HL-60 (cell line): ENCODE data around the gene PTPRR.

Experiments used
- DNase-seq, 2 experiments: peaks; one replicate each; pipeline ENCODE4 v3.0.0-alpha.2; 2010 to 2020; ENCODE audit warnings: low read depth in 1 of 2, low spot score in 1 of 2
- H3K27ac ChIP-seq: fragments of 250-450 bp; sonication (Bioruptor Pico); replicated peaks from 2 replicates; pipeline ENCODE4 v1.5.1; 2020; ENCODE audit warnings: mild to moderate bottlenecking, moderate library complexity
- H3K27me3 ChIP-seq: fragments of 250-450 bp; sonication (Bioruptor Pico); 2 replicates; pipeline ENCODE4 v1.5.1; 2021; ENCODE audit warnings: mild to moderate bottlenecking, moderate library complexity; ENCODE audit not compliant: insufficient read depth, poor library complexity, severe bottlenecking
- H3K4me3 ChIP-seq: replicated peaks from 2 replicates; pipeline ENCODE4 v1.5.1; 2011; ENCODE audit warnings: mild to moderate bottlenecking, control low read depth, low read length; ENCODE audit not compliant: insufficient read depth
- GABPA ChIP-seq: IDR thresholded peaks from 2 replicates; pipeline ENCODE4 v1.6.1; 2012; ENCODE audit warnings: low read depth
- POLR2AphosphoS5 ChIP-seq: IDR thresholded peaks from 2 replicates; pipeline ENCODE4 v1.6.1; 2012; ENCODE audit warnings: low read depth
- SPI1 ChIP-seq: IDR thresholded peaks from 2 replicates; pipeline ENCODE4 v1.6.1; 2012; ENCODE audit warnings: low read depth, mild to moderate bottlenecking, borderline replicate concordance
- TF ChIP-seq, protein P1 (sequence below): IDR thresholded peaks from 2 replicates; pipeline ENCODE4 v1.6.1; 2012; ENCODE audit warnings: low read depth; ENCODE audit not compliant: insufficient replicate concordance
- TF ChIP-seq, protein P2 (sequence below): IDR thresholded peaks from one replicate; pipeline ENCODE4 v1.5.1; 2011; ENCODE audit warnings: low read length, control low read depth, inconsistent platforms; ENCODE audit not compliant: insufficient read depth

Gene PTPRR

GRCh38 chr12:70706611-70707010, 213.9 kb downstream of the PTPRR start:
- H3K4me3 ChIP-seq = no peak overlapping the region
- no peak overlapping the region for H3K27ac ChIP-seq
- TF ChIP-seq, protein P1, sequence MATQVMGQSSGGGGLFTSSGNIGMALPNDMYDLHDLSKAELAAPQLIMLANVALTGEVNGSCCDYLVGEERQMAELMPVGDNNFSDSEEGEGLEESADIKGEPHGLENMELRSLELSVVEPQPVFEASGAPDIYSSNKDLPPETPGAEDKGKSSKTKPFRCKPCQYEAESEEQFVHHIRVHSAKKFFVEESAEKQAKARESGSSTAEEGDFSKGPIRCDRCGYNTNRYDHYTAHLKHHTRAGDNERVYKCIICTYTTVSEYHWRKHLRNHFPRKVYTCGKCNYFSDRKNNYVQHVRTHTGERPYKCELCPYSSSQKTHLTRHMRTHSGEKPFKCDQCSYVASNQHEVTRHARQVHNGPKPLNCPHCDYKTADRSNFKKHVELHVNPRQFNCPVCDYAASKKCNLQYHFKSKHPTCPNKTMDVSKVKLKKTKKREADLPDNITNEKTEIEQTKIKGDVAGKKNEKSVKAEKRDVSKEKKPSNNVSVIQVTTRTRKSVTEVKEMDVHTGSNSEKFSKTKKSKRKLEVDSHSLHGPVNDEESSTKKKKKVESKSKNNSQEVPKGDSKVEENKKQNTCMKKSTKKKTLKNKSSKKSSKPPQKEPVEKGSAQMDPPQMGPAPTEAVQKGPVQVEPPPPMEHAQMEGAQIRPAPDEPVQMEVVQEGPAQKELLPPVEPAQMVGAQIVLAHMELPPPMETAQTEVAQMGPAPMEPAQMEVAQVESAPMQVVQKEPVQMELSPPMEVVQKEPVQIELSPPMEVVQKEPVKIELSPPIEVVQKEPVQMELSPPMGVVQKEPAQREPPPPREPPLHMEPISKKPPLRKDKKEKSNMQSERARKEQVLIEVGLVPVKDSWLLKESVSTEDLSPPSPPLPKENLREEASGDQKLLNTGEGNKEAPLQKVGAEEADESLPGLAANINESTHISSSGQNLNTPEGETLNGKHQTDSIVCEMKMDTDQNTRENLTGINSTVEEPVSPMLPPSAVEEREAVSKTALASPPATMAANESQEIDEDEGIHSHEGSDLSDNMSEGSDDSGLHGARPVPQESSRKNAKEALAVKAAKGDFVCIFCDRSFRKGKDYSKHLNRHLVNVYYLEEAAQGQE = no peak
- TF ChIP-seq SPI1 = no peak
- TF ChIP-seq, protein P2, sequence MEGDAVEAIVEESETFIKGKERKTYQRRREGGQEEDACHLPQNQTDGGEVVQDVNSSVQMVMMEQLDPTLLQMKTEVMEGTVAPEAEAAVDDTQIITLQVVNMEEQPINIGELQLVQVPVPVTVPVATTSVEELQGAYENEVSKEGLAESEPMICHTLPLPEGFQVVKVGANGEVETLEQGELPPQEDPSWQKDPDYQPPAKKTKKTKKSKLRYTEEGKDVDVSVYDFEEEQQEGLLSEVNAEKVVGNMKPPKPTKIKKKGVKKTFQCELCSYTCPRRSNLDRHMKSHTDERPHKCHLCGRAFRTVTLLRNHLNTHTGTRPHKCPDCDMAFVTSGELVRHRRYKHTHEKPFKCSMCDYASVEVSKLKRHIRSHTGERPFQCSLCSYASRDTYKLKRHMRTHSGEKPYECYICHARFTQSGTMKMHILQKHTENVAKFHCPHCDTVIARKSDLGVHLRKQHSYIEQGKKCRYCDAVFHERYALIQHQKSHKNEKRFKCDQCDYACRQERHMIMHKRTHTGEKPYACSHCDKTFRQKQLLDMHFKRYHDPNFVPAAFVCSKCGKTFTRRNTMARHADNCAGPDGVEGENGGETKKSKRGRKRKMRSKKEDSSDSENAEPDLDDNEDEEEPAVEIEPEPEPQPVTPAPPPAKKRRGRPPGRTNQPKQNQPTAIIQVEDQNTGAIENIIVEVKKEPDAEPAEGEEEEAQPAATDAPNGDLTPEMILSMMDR = no peak
- TF ChIP-seq GABPA = no peak
- TF ChIP-seq POLR2AphosphoS5 = no peak
- no peak for DNase-seq
- no peaks in the 10 kb centered on the region for H3K27me3 ChIP-seq

GRCh38 chr12:70698345-70698744, 222.2 kb downstream of the PTPRR start:
- Histone ChIP-seq H3K27me3 (no peaks in the 10 kb centered on the region), H3K27ac (no peak overlapping the region), H3K4me3 (no peak overlapping the region)
- no peak for DNase-seq
- TF ChIP-seq GABPA = no peak
- TF ChIP-seq, protein P1 = no peak
- no peak for TF ChIP-seq SPI1
- TF ChIP-seq, protein P2 = no peak
- no peak for TF ChIP-seq POLR2AphosphoS5

DNA sequence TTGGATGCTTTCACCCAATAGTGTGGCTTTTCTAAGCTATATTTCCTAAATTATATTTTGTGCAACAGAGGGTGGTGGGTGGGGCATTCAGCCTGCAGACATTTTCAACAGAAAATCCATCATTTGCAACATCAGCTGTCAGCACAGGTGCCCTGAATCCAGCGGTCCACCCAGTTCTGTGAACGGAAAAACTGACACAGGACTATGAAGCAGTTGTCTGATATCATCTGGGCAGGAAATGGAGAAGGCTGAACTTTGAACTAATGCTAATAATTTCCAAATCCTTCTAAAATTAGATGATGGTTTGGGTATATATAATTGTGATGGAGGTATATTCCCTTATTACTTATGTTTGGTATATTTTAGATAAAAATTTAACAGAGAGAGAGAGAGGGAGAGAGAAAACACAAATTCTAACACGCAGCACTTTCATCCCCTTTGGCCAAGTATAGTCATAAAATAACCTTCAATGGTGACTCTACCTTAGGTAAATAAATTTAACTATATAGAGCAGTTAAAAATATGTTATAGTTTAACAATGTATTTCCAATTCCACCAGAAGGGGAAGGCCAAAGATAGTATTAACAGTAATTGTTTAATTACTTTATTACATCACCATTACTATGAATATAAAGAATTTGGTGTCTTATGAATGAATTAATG, 225.0 kb downstream of the PTPRR start:
- no peak for DNase-seq
- TF ChIP-seq, protein P1 = no peak
- TF ChIP-seq, protein P2 = no peak
- TF ChIP-seq GABPA (no peak), SPI1 (no peak), POLR2AphosphoS5 (no peak)
- Histone ChIP-seq H3K27me3 (no peaks in the 10 kb centered on the region), H3K27ac (no peak overlapping the region), H3K4me3 (no peak overlapping the region)
